RWPE1 (cell line): ENCODE data around the gene XPR1.

Experiments used
- CTCF ChIA-PET: fragments of 350-600 bp; sonication (Branson Sonifier 250); formaldehyde crosslinking; extraction: SDS; loops from one replicate; lab custom pipeline; 2021; lab: Yijun Ruan, JAX
- POLR2A ChIA-PET: fragments of 400-600 bp; formaldehyde crosslinking; extraction: SDS; loops from one replicate; lab custom pipeline; 2020; ENCODE audit warnings: antibody characterized with exemption; ENCODE audit not compliant: low non-redundant PET; lab: Yijun Ruan, JAX
- DNase-seq: peaks from one replicate; pipeline ENCODE4 v3.0.0; 2012; ENCODE audit warnings: low spot score
- H3K27ac ChIP-seq: fragments of 450-650 bp; 2 replicates; pipeline ENCODE4 v1.5.1; 2017
- CTCF ChIP-seq: fragments of 450-650 bp; conservative IDR thresholded peaks from 2 replicates; pipeline ENCODE4 v1.5.1; 2017; ENCODE audit warnings: low read depth, mild to moderate bottlenecking

The XPR1 gene

GRCh38 chr1:180631766-180632325, at the start of gene XPR1:
XPR1 (plus strand) TSS chr1:180632022; CDS start chr1:180632202, 180 bp downstream.
- ChIA-PET CTCF (interaction anchor here (0.7 to 1.2 kb wide), 4 partner anchors 8 to 231 kb away, joined by 3 to 4 read pairs (median 4); no protein-coding TSS in a partner anchor), POLR2A (no interaction called here)
- DNase-seq: peak; percentile 98
- H3K27ac ChIP-seq: peak within 1 kb of the TSS; percentile 86
- TF ChIP-seq CTCF: peak; percentile 39; the same call in 1 of the 2 replicates

GRCh38 chr1:180584869-180585268, 47.0 kb upstream of the XPR1 start:
- ChIA-PET POLR2A (no interaction called here), CTCF (interaction anchor here (1.3 kb wide), 1 partner anchor 9 kb away, joined by 3 read pairs; no protein-coding TSS in a partner anchor)
- no peak for TF ChIP-seq CTCF
- peak overlapping the region; percentile 94 for H3K27ac ChIP-seq
- no peak for DNase-seq

GRCh38 chr1:180585994-180586359, 45.8 kb upstream of the XPR1 start:
- no peak for TF ChIP-seq CTCF
- DNase-seq: no peak
- POLR2A ChIA-PET: no interaction called here
- CTCF ChIA-PET: interaction anchor here (0.6 to 1.3 kb wide), 3 partner anchors 8 to 268 kb away, joined by 3 read pairs; no protein-coding TSS in a partner anchor
- peak overlapping the region; percentile 94 for H3K27ac ChIP-seq

- CTCF ChIA-PET: interaction anchor here (0.6 kb wide), 1 partner anchor 13 kb away, joined by 4 read pairs; no protein-coding TSS in a partner anchor
- peak overlapping the region; percentile 94 for H3K27ac ChIP-seq
- DNase-seq: peak; percentile 74
- no peak for TF ChIP-seq CTCF
- POLR2A ChIA-PET: no interaction called here
These were observed 45.1 kb upstream of the XPR1 start for GRCh38 chr1:180586671-180587155.

GRCh38 chr1:180588121-180588520, 43.7 kb upstream of the XPR1 start:
- DNase-seq: no peak
- H3K27ac ChIP-seq: no peak overlapping the region
- TF ChIP-seq CTCF: no peak
- ChIA-PET POLR2A (no interaction called here), CTCF (no interaction called here)

- no peak for DNase-seq
- CTCF ChIA-PET: no interaction called here
- no peak for TF ChIP-seq CTCF
- no peak overlapping the region for H3K27ac ChIP-seq
- POLR2A ChIA-PET: no interaction called here
These were observed 40.9 kb upstream of the XPR1 start for GRCh38 chr1:180590889-180591288.
